GM15510 (cell line): ENCODE measurements around the gene XYLT1.

Experiments used
- POLR2A ChIP-seq: IDR thresholded peaks from 3 replicates; pipeline ENCODE4 v1.6.1; 2011; ENCODE audit warnings: borderline replicate concordance; ENCODE audit not compliant: insufficient read length; ENCODE audit errors: extremely low read depth

Gene XYLT1

DNA sequence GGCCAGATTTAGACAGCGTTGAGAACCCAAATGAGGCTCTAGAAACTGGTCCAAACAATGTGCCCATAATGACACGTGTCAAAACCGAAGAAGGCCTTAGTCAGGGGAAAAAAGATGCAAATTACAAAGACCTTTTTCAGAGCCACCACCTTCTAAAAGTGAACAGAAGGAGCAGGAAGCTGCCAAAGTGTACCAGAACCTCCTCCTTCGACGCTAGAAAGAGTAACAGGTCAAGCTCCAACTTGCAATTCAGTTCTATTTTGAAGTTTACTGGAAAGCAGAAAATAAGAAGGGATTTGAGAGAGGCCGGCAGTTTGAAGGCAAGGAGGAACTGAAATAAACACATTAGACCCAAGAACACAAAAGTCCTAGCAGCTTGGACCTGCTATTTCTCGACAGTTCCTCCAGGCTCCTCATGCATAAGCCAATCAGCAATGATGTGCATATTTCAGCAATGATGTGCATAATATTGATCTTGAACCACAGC is 61.8 kb downstream of the XYLT1 start:
- no peak for TF ChIP-seq POLR2A

- TF ChIP-seq POLR2A: no peak
These were observed 62.5 kb downstream of the XYLT1 start for GRCh38 chr16:17408296-17408695.

DNA sequence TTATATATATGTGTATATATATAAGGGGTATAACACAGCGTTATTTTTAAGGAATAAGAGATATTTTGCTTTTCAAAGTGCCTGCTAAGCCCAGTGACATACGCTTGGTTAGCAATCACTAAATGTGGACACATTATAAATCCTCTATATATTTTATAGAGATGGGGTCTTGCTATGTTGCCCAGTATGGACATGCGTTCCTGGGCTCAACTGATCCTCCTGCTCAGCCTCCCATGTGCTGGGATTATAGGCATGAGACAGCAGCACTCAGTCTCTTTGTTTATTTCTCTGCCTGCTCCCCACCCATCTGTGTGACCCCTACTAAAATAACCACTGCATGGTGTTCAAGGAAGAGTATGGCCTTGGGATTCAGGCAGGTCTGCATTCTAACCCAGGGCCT is 63.4 kb downstream of the XYLT1 start:
- TF ChIP-seq POLR2A: no peak

DNA sequence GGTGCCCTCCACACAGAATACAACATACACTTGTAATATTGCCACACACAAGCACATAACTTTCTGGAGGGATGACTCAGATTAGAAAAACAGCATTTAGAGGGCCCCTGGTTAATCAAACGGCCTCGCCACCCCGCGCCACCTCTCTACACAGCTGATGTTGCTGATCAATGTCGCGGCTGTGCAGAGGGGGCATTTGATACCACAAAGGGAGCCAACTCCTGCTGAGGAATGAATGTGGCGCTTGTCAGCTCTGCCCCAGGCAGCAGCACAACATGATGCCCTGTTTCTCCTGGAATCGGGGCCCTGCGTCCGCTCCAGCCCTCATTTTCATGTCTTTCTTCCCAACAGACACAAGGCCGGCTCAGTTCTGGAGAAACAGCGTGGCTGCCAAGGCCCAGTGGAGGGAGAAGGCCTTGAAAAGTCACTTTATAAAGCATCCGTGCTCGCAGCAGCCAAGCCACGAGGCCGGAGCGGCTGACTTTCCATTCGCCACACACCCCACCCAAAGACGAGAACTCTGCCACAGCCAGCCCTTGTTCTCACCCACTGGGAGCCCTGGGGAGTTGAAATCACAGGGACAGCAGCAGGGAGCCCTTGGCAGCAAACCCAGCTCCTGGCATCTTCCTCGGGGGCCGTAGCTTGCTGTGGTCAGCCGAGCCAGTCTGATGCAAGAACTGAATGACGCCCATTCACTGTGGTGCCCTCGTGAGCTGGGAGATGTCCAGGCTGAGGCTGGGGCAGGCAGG is 65.6 kb downstream of the XYLT1 start:
- no peak for TF ChIP-seq POLR2A

DNA sequence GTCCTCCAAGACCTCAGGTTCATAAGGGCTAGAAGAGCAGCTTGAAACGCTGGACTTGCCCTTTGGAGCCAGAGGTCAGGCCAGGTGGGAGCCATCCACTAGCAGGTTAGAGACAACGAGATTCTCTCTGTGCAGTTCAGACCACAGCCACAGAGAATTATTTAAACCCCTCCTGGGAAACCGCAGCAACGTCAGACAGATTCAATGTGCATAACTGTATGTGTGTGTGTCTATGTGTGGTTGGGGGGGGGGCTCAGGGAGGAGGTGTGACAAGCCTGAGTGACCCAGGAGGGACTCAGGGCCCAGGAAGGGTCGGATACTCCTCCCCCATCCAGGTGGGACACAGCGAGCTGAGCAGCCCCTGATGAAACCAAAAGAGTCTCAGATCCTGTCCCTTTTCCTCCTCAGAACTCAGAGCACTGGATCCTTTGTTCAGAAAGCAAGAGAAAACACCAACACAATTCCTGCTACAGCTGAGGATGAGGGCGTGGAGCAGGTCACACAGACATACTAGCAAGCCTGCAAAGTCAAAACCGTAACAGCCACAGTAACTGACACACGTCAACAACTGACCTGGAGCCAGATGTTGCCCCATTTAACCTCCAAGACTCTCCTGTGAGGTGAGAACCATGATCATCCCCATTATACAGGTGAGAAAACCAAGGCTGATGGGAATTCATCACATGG is 66.8 kb downstream of the XYLT1 start:
- no peak for TF ChIP-seq POLR2A

GRCh38 chr16:17403156-17403809 is 67.5 kb downstream of the XYLT1 start:
- no peak for TF ChIP-seq POLR2A

DNA sequence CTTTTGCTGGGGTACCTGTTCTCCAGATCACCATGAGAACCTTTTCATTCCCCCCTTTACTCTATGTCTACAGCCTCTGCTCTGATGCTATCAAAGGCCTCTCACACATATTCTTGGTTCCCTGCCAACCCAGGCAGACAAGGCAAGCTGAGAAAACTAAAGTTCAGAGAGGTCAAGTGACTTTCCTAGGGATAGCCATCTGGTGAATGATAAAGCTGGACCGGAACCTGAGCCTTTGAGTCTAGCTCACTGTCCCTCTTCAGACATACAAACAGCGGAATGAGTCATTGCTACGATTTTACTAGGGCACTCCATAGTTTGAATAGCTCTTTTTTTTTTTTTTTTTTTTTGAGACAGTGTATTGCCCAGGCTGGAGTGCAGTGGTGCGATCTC is 73.3 kb downstream of the XYLT1 start:
- TF ChIP-seq POLR2A: no peak

GRCh38 chr16:17396762-17397498 is 73.8 kb downstream of the XYLT1 start:
- no peak for TF ChIP-seq POLR2A

GRCh38 chr16:17395849-17396480 is 74.8 kb downstream of the XYLT1 start:
- TF ChIP-seq POLR2A: no peak

DNA sequence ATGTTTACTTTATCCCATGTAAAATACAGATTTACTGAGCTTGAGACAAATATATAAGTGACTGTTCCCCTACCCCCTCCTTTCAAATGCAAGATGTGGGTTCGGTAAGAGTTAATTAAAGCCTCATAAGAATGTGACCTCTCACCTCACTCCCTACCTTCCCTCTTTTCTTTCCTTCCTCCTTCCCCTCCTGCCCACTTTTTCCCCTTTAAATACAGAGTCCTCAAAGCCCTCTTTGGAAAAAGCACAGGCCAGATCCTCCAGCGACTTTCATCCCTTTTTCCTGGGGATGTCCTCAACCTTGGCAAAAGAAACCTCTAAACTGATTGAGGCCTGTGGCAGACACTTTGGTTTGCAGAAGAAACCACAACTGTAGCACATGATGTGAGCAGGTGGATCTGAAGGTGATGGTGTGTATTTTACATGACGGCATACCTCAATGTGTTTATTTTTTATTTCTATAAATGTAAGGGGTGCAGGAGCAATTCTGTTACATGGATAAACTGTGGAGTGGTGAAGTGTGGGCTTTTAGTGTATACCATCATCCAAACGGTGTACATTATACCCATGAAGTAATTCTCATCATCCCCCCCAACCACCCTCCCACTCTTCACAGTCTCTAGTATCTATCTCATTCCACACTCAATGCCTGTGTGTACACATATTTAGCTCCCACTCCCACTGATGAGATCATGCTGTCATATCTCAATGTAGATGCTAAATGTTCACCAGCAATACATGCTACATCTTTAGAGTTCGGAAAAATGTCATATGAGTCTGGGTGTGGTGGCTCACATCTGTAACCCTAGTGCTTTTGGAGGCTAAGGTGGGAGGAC is 77.7 kb downstream of the XYLT1 start:
- TF ChIP-seq POLR2A: no peak

DNA sequence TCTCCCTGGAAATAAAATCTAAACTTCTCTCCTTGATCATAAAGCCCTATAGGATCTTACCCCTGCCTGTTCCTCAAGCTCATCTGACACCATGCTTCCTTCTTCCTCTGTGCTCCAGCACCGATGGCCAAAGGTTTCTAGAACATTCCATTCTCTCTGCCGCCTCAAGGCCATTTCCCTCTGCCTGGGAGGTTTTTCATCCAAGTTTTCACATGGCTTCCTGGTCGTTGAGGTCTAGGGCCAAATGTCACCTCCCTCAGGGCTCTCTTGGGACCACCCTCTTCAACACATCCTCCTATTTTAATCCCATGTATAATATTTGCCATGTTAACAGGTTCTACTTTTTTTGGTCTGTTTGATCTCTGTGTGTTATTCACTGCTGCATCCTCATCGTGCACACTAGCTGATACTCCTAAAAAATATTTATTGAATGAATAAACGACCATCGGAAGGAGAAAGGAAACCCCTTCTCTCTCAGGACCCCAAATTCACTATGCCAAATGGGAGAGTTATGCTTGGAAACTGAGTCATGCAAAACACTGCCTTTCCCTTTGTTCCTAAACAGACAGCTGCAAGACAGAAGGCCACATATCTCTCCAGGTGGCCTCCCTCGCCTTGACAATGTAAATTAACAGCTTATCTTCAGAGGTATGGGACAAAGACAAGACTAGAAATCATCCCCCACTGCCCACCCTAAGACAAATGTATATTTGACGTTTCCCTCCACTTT is 78.5 kb downstream of the XYLT1 start:
- TF ChIP-seq POLR2A: no peak

GRCh38 chr16:17391715-17392114 is 79.0 kb downstream of the XYLT1 start:
- no peak for TF ChIP-seq POLR2A

DNA sequence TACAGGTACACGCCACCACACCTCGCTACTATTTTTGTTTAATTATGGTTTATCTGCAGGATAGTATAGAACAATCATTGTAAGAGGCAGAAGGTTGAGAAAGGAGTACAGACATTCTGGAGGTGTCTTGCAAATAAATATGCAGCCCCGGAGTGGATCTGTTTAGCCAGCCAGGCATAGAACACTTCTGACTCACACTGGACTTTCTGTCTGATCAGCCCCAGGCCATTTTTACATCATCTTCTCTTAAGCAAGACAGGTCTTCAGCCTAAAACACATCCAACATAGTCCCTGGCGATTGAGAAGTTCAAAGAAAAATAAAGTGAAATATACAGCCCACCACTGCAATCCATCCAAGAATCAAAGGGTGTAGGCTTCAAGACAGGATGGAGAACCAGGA is 81.4 kb downstream of the XYLT1 start:
- no peak for TF ChIP-seq POLR2A

- no peak for TF ChIP-seq POLR2A
These were observed 83.5 kb downstream of the XYLT1 start for GRCh38 chr16:17387256-17387655.

GRCh38 chr16:17386229-17386628 is 84.5 kb downstream of the XYLT1 start:
- no peak for TF ChIP-seq POLR2A
